Measurements from ENCODE around the gene TSEN2.

TSEN2 gene

GRCh38 chr3:12479919-12480427, 4.3 kb upstream of the TSEN2 start:
- TF ChIP-seq CTCF (IDR thresholded peaks at IDR 0.05; ENCODE audit: insufficient read depth, low read depth, low read length, missing control alignments), result peak; percentile 66
- no peak overlapping the region for H3K4me3 ChIP-seq (ENCODE audit: low read length)
- peak; percentile 56 for DNase-seq (ENCODE audit: low read depth)

- H3K4me3 ChIP-seq (ENCODE audit: low read length), result peak overlapping the region; percentile 47
- peak; percentile 15 for DNase-seq (ENCODE audit: low read depth)
- no peak for TF ChIP-seq CTCF (IDR thresholded peaks at IDR 0.05; ENCODE audit: insufficient read depth, low read depth, low read length, missing control alignments)
These were observed 870 bp upstream of the TSEN2 start for GRCh38 chr3:12483410-12483809.

GRCh38 chr3:12483872-12484197, 445 bp upstream of the TSEN2 start:
- DNase-seq (ENCODE audit: low read depth), result no peak
- no peak for TF ChIP-seq CTCF (IDR thresholded peaks at IDR 0.05; ENCODE audit: insufficient read depth, low read depth, low read length, missing control alignments)
- peak overlapping the region; percentile 47 for H3K4me3 ChIP-seq (ENCODE audit: low read length)

GRCh38 chr3:12484983-12485327, 675 bp downstream of the TSEN2 start:
- no peak for TF ChIP-seq CTCF (IDR thresholded peaks at IDR 0.05; ENCODE audit: insufficient read depth, low read depth, low read length, missing control alignments)
- H3K4me3 ChIP-seq (ENCODE audit: low read length), result peak overlapping the region; percentile 86
- peak; percentile 9 for DNase-seq (ENCODE audit: low read depth)

GRCh38 chr3:12486001-12486400, 1.7 kb downstream of the TSEN2 start:
- H3K4me3 ChIP-seq (ENCODE audit: low read length), result no peak overlapping the region
- no peak for TF ChIP-seq CTCF (IDR thresholded peaks at IDR 0.05; ENCODE audit: insufficient read depth, low read depth, low read length, missing control alignments)
- DNase-seq (ENCODE audit: low read depth), result no peak

GRCh38 chr3:12486916-12487315, 2.6 kb downstream of the TSEN2 start:
- H3K4me3 ChIP-seq (ENCODE audit: low read length), result no peak overlapping the region
- DNase-seq (ENCODE audit: low read depth), result no peak
- TF ChIP-seq CTCF (IDR thresholded peaks at IDR 0.05; ENCODE audit: insufficient read depth, low read depth, low read length, missing control alignments), result no peak

- H3K4me3 ChIP-seq (ENCODE audit: low read length), result no peak overlapping the region
- DNase-seq (ENCODE audit: low read depth), result no peak
- TF ChIP-seq CTCF (IDR thresholded peaks at IDR 0.05; ENCODE audit: insufficient read depth, low read depth, low read length, missing control alignments), result no peak
These were observed 3.1 kb downstream of the TSEN2 start for GRCh38 chr3:12487336-12487735.
